Breast epithelium (tissue), 4 donors: ENCODE data around the gene INS. TPM values are rescaled to one million over a fixed set of nuclear protein-coding genes. Genes with fewer than 3 reads are reported as not detected.

Source experiments
- DNase-seq, 2 donors: peaks; one replicate each; pipeline ENCODE4 v3.0.0-alpha.2; 2019; ENCODE audit warnings: low spot score in 2 of 2
- H3K27ac ChIP-seq, 2 donors: fragments of 200-600 bp; sonication (generic) in 1 of 2; one replicate each; pipeline ENCODE4 v1.5.1; 2016 to 2019; ENCODE audit warnings: mild to moderate bottlenecking in 1 of 2
- H3K27me3 ChIP-seq, 2 donors: fragments of 200-600 bp; sonication (generic) in 1 of 2; one replicate each; pipeline versions ENCODE4 v1.5.1 to v1.6.0; 2017 to 2019; ENCODE audit warnings: control low read depth in 1 of 2, mild to moderate bottlenecking in 1 of 2
- H3K36me3 ChIP-seq: fragments of 200-600 bp; one replicate; pipeline ENCODE4 v1.5.1; 2019
- H3K4me1 ChIP-seq, 2 donors: fragments of 200-600 bp; sonication (generic); one replicate each; pipeline ENCODE4 v1.5.1; 2016 to 2019; ENCODE audit warnings: control low read depth in 1 of 2
- H3K4me3 ChIP-seq, 3 donors: fragments of 200-600 bp; sonication (generic); 1 replicate in 2 of 3; 2 replicates in 1 of 3; pipeline ENCODE4 v1.5.1; 2016 to 2019; ENCODE audit warnings: mild to moderate bottlenecking in 3 of 3, moderate library complexity in 2 of 3
- H3K9me3 ChIP-seq, 2 donors: fragments of 200-600 bp; sonication (generic) in 1 of 2; one replicate each; pipeline ENCODE4 v1.5.1; 2016 to 2019; ENCODE audit warnings: control low read depth in 1 of 2
- CTCF ChIP-seq, 3 donors: fragments of 450-650 bp; IDR thresholded peaks; one replicate each; pipeline ENCODE4 v1.5.1; 2016 to 2017; ENCODE audit warnings: antibody characterized with exemption in 3 of 3, mild to moderate bottlenecking in 3 of 3, moderate library complexity in 3 of 3
- POLR2A ChIP-seq: fragments of 450-650 bp; IDR thresholded peaks from one replicate; pipeline ENCODE4 v1.6.1; 2016; ENCODE audit warnings: antibody characterized with exemption, mild to moderate bottlenecking, moderate library complexity
- POLR2AphosphoS5 ChIP-seq, 3 donors: sonication (generic); formaldehyde crosslinking; IDR thresholded peaks; one replicate each; pipeline ENCODE4 v1.6.1; 2017; ENCODE audit warnings: antibody characterized with exemption in 3 of 3
- intact Hi-C: fragments of 100-400 bp; cut with DNase I; formaldehyde crosslinking; loops from one replicate; pipeline ENCODE4 v1.15.1; 2023; ENCODE audit warnings: low total_unique reads
- total RNA-seq, 3 donors: library from RNA; depleted of rRNA; stranded (reverse); fragments of >200 nt; gene quantifications; one replicate each; pipeline ENCODE4 v1.1.0, GENCODE V29; 2016

The INS gene
- total RNA-seq, 3 donors from 2014 or later, result not detected

GRCh38 chr11:2132246-2132645 is 28.8 kb downstream of the INS start:
- Histone ChIP-seq H3K4me3 (no peak overlapping the region), H3K27me3 (peaks cover 0 to 79% of the 10 kb centered on the region in 2 donors), H3K27ac (no peak overlapping the region), H3K9me3 (no peaks in the 10 kb centered on the region), H3K4me1 (peaks cover under 1% of the 10 kb centered on the region in 2 donors), H3K36me3 (no peaks in the 10 kb centered on the region)
- DNase-seq, result no peak
- intact Hi-C loops, result loop anchor here (5.0 kb wide), 1 partner anchor 850 kb away; no protein-coding TSS in a partner anchor
- TF ChIP-seq POLR2AphosphoS5 (IDR thresholded peaks at IDR 0.05) (no peak), CTCF (IDR thresholded peaks at IDR 0.05) (no peak)

- Histone ChIP-seq H3K36me3 (no peaks in the 10 kb centered on the region), H3K27ac (no peak overlapping the region), H3K4me3 (no peak overlapping the region), H3K27me3 (peaks cover 0 to 72% of the 10 kb centered on the region in 2 donors), H3K4me1 (no peaks in the 10 kb centered on the region), H3K9me3 (no peaks in the 10 kb centered on the region)
- DNase-seq, result no peak
- intact Hi-C loops, result loop anchor here (5.0 kb wide), 1 partner anchor 849 kb away; no protein-coding TSS in a partner anchor
- TF ChIP-seq CTCF (IDR thresholded peaks at IDR 0.05) (no peak), POLR2A (no peak), POLR2AphosphoS5 (IDR thresholded peaks at IDR 0.05) (no peak)
Measured at GRCh38 chr11:2131371-2132236, 29.4 kb downstream of the INS start.

- Histone ChIP-seq H3K27me3 (peaks cover 0 to 65% of the 10 kb centered on the region in 2 donors), H3K4me1 (no peaks in the 10 kb centered on the region), H3K27ac (no peak overlapping the region), H3K36me3 (no peaks in the 10 kb centered on the region), H3K9me3 (no peaks in the 10 kb centered on the region), H3K4me3 (no peak overlapping the region)
- no peak for TF ChIP-seq POLR2A
- TF ChIP-seq CTCF (IDR thresholded peaks at IDR 0.05), result no peak
- TF ChIP-seq POLR2AphosphoS5 (IDR thresholded peaks at IDR 0.05), result no peak
- intact Hi-C loops, result loop anchor here (5.0 kb wide), 1 partner anchor 849 kb away; no protein-coding TSS in a partner anchor
- DNase-seq, result no peak
Measured at GRCh38 chr11:2130881-2131352, 30.1 kb downstream of the INS start.

- peaks cover 0 to 57% of the 10 kb centered on the region in 2 donors for H3K27me3 ChIP-seq
- H3K9me3 ChIP-seq, result no peaks in the 10 kb centered on the region
- no peak overlapping the region for H3K4me3 ChIP-seq
- no peaks in the 10 kb centered on the region for H3K36me3 ChIP-seq
- no peak overlapping the region for H3K27ac ChIP-seq
- DNase-seq, result no peak
- TF ChIP-seq POLR2AphosphoS5 (IDR thresholded peaks at IDR 0.05) (no peak), CTCF (IDR thresholded peaks at IDR 0.05) (no peak), POLR2A (no peak)
- H3K4me1 ChIP-seq, result no peaks in the 10 kb centered on the region
- intact Hi-C loops, result loop anchor here (5.0 kb wide), 1 partner anchor 848 kb away; no protein-coding TSS in a partner anchor
Measured at GRCh38 chr11:2129699-2130366, 31.2 kb downstream of the INS start.

- Histone ChIP-seq H3K4me3 (no peak overlapping the region), H3K27me3 (peaks cover 0 to 54% of the 10 kb centered on the region in 2 donors), H3K9me3 (no peaks in the 10 kb centered on the region), H3K4me1 (no peaks in the 10 kb centered on the region), H3K27ac (no peak overlapping the region), H3K36me3 (no peaks in the 10 kb centered on the region)
- intact Hi-C loops, result no loop called here
- TF ChIP-seq POLR2AphosphoS5 (IDR thresholded peaks at IDR 0.05) (no peak), CTCF (IDR thresholded peaks at IDR 0.05) (no peak), POLR2A (no peak)
- no peak for DNase-seq
Measured at GRCh38 chr11:2129308-2129698, 31.7 kb downstream of the INS start.
